Endothelial cell (in vitro differentiated cells): ENCODE measurements around the gene BAZ2A. TPM values are rescaled to one million over a fixed set of nuclear protein-coding genes. Genes with fewer than 3 reads are reported as not detected.

ENCODE experiments used
- DNase-seq: peaks from one replicate; pipeline ENCODE4 v3.0.0; 2021; ENCODE audit warnings: low spot score
- H3K27ac Mint-ChIP-seq: one replicate; pipeline ENCODE4 v1.8.0; 2021; ENCODE audit warnings: mixed read lengths, inconsistent platforms; ENCODE audit not compliant: unreplicated experiment
- H3K27me3 Mint-ChIP-seq: one replicate; pipeline ENCODE4 v1.8.0; 2021; ENCODE audit warnings: mild to moderate bottlenecking, moderate library complexity, mixed read lengths, inconsistent platforms; ENCODE audit not compliant: unreplicated experiment
- H3K36me3 Mint-ChIP-seq: one replicate; pipeline ENCODE4 v1.8.0; 2021; ENCODE audit warnings: mild to moderate bottlenecking, low read depth, mixed read lengths, inconsistent platforms; ENCODE audit not compliant: unreplicated experiment
- H3K4me1 Mint-ChIP-seq: one replicate; pipeline ENCODE4 v1.8.0; 2021; ENCODE audit warnings: mild to moderate bottlenecking, mixed read lengths, inconsistent platforms; ENCODE audit not compliant: unreplicated experiment
- H3K4me3 Mint-ChIP-seq: one replicate; pipeline ENCODE4 v1.8.0; 2021; ENCODE audit warnings: mild to moderate bottlenecking, mixed read lengths, inconsistent platforms; ENCODE audit not compliant: unreplicated experiment
- H3K9me3 Mint-ChIP-seq: one replicate; pipeline ENCODE4 v1.8.0; 2021; ENCODE audit warnings: mixed read lengths, inconsistent platforms; ENCODE audit not compliant: unreplicated experiment
- total RNA-seq: library from RNA; stranded (reverse); fragmentation: NEBNext Ultra II Directional; extraction: Animal tissue kit (Norgen Biotek cat#: 25700); gene quantifications from one replicate; pipeline ENCODE4 v1.2.1, GENCODE V29; 2021; ENCODE audit not compliant: unreplicated experiment
- TF ChIP-seq, protein P1 (sequence below): fragments of 200-600 bp; sonication (generic); IDR thresholded peaks from one replicate; pipeline ENCODE4 v1.5.0; 2021; ENCODE audit warnings: antibody characterized with exemption; ENCODE audit not compliant: unreplicated experiment

Gene BAZ2A
- total RNA-seq, 1 donor from 2014 or later, result 165 TPM

DNA sequence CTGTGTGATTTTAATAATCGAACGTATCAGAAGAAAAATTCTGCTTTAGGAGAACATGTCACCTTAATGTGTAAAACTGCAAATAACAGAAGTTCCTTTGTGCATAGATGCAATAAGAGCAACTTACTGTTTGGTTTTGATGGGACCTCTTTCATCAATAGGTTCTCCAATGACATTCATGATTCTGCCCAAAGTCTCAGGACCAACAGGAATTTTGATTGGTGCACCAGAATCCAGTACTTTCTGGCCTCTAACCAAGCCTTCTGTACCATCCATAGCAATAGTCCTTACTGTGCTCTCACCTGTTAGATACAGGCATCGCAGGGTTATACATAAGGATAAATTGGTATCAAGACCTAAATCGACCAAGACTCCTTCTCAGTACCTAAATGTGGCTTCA lies 14.5 kb upstream of the BAZ2A start:
- peak overlapping the region; percentile 96 for H3K27ac Mint-ChIP-seq
- TF ChIP-seq, protein P1, sequence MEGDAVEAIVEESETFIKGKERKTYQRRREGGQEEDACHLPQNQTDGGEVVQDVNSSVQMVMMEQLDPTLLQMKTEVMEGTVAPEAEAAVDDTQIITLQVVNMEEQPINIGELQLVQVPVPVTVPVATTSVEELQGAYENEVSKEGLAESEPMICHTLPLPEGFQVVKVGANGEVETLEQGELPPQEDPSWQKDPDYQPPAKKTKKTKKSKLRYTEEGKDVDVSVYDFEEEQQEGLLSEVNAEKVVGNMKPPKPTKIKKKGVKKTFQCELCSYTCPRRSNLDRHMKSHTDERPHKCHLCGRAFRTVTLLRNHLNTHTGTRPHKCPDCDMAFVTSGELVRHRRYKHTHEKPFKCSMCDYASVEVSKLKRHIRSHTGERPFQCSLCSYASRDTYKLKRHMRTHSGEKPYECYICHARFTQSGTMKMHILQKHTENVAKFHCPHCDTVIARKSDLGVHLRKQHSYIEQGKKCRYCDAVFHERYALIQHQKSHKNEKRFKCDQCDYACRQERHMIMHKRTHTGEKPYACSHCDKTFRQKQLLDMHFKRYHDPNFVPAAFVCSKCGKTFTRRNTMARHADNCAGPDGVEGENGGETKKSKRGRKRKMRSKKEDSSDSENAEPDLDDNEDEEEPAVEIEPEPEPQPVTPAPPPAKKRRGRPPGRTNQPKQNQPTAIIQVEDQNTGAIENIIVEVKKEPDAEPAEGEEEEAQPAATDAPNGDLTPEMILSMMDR, result no peak
- DNase-seq, result no peak
- H3K4me3 Mint-ChIP-seq, result peak overlapping the region; percentile 99
- no peaks in the 10 kb centered on the region for H3K9me3 Mint-ChIP-seq
- peaks cover 10% of the 10 kb centered on the region for H3K27me3 Mint-ChIP-seq
- peaks cover 26% of the 10 kb centered on the region for H3K4me1 Mint-ChIP-seq
- H3K36me3 Mint-ChIP-seq, result peaks cover 28% of the 10 kb centered on the region

DNA sequence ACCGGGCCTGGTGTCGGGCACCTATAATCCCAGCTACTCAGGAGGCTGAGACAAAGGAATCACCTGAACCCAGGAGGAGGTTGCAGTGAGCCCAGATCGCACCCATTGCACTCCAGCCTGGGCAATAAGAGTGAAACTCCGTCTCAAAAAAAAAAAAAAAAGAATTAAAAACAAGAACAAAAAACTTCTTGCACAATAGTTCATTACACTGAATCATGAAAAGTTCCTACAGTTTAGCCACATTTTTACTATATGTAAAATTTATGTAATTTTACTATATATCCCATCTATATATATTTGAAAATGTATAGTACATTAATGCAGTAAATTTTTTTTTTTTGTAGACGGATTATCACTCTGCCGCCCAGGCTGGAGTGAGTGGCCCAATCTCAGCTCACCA lies 11.1 kb upstream of the BAZ2A start:
- H3K36me3 Mint-ChIP-seq, result peaks cover 42% of the 10 kb centered on the region
- no peak for DNase-seq
- TF ChIP-seq, protein P1, result no peak
- peaks cover 17% of the 10 kb centered on the region for H3K27me3 Mint-ChIP-seq
- H3K4me3 Mint-ChIP-seq, result no peak overlapping the region
- peaks cover 40% of the 10 kb centered on the region for H3K4me1 Mint-ChIP-seq
- no peaks in the 10 kb centered on the region for H3K9me3 Mint-ChIP-seq
- H3K27ac Mint-ChIP-seq, result no peak overlapping the region

- Mint-ChIP-seq H3K27me3 (peaks cover 14% of the 10 kb centered on the region), H3K27ac (peak overlapping the region; percentile 92), H3K36me3 (peaks cover 28% of the 10 kb centered on the region), H3K9me3 (no peaks in the 10 kb centered on the region), H3K4me3 (peak overlapping the region; percentile 70), H3K4me1 (peaks cover 38% of the 10 kb centered on the region)
- DNase-seq, result no peak
- TF ChIP-seq, protein P1, result no peak
These were observed 7.5 kb upstream of the BAZ2A start for GRCh38 chr12:56637621-56638020.

DNA sequence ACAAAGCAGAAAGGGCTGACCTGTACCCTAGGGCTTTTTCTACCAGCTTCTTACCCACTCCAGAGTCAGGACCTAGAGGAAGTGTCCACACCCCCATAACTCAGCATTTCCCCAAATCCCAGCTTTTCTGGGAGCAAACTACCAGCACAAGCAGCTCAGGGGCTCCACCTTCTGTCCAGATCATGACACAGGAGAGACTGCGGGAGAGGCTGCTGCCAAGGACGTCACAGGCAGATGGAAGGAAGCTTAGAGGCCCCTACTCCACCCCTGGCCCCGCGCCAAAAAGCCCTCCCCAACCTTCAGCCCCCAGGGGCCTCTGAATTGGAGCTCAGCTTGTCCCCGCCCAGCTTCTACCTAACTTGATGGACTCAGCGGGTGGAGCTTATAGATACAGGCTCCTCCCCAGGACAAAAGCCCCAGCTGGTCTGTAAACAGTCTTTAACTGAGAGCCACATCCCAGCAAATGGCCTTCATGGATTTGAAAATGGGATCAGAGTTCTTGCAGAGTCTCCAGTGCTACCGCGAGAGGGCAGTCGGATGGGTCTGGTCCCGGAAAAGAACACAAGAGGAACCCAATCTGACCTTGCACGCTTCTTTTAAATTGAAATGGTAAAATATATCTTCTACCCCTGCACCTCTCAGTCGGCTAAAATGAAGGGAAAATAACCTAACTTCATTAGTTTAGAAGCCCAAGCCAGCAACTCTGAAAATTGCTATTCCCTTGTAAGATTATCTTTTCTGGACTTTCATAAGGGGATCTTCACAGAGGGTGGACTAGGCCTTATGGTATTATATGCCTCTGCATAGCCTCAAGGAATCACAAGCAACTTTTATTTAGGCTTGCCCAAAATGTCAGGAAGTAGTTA lies 6.8 kb upstream of the BAZ2A start:
- Mint-ChIP-seq H3K27me3 (peaks cover 15% of the 10 kb centered on the region), H3K36me3 (peaks cover 23% of the 10 kb centered on the region), H3K4me3 (peak overlapping the region; percentile 94), H3K27ac (peak overlapping the region; percentile 92), H3K4me1 (peaks cover 40% of the 10 kb centered on the region), H3K9me3 (no peaks in the 10 kb centered on the region)
- TF ChIP-seq, protein P1, result peak; percentile 43
- DNase-seq, result peak; percentile 96
